ENCODE measurements around the gene SETDB1. TPM values are rescaled to one million over a fixed set of nuclear protein-coding genes. Genes with fewer than 3 reads are reported as not detected.
"Not testable (repeated sequence)": the region's sequence is repeated elsewhere in the genome, so short reads cannot be mapped to it uniquely, and the experiment has no call there.

Gene SETDB1
- total RNA-seq, 2 experiments from 2014 or later: 58.5 to 59.3 TPM

- H3K9me3 Mint-ChIP-seq (ENCODE audit: insufficient read depth): peaks cover 5% of the 10 kb centered on the region
- DNase-seq (no peak), ATAC-seq (no peak)
- H3K27ac Mint-ChIP-seq: no peak overlapping the region
- CTCF ChIA-PET: interaction anchor here (2.8 kb wide), 1 partner anchor 19 kb away, joined by 9 read pairs; no protein-coding TSS in a partner anchor
- H3K4me3 Mint-ChIP-seq: no peak overlapping the region
- H3K36me3 Mint-ChIP-seq (ENCODE audit: low read depth): no peaks in the 10 kb centered on the region
- peaks cover 3% of the 10 kb centered on the region for H3K27me3 Mint-ChIP-seq (ENCODE audit: low read depth)
- no peaks in the 10 kb centered on the region for H3K4me1 Mint-ChIP-seq (ENCODE audit: low read depth)
- POLR2A ChIA-PET: no interaction called here
These were observed 23.4 kb upstream of the SETDB1 start for GRCh38 chr1:150902751-150903150.

GRCh38 chr1:150905301-150905700 lies 20.9 kb upstream of the SETDB1 start:
- Mint-ChIP-seq H3K27me3 (ENCODE audit: low read depth) (peaks cover 3% of the 10 kb centered on the region), H3K27ac (no peak overlapping the region), H3K4me1 (ENCODE audit: low read depth) (no peaks in the 10 kb centered on the region), H3K36me3 (ENCODE audit: low read depth) (peaks cover 7% of the 10 kb centered on the region), H3K9me3 (ENCODE audit: insufficient read depth) (peaks cover 5% of the 10 kb centered on the region), H3K4me3 (no peak overlapping the region)
- ATAC-seq: no peak
- DNase-seq: no peak
- POLR2A ChIA-PET: interaction anchor here (0.7 kb wide), 1 partner anchor 645 kb away, joined by 3 read pairs; no protein-coding TSS in a partner anchor
- CTCF ChIA-PET: interaction anchor here (0.6 to 2.0 kb wide), 2 partner anchors 8 to 17 kb away, joined by 3 to 8 read pairs; no protein-coding TSS in a partner anchor

- ChIA-PET POLR2A (no interaction called here), CTCF (interaction anchor here (2.0 kb wide), 1 partner anchor 16 kb away, joined by 8 read pairs; no protein-coding TSS in a partner anchor)
- Mint-ChIP-seq H3K27me3 (ENCODE audit: low read depth) (peaks cover 2% of the 10 kb centered on the region), H3K9me3 (ENCODE audit: insufficient read depth) (peaks cover 5% of the 10 kb centered on the region), H3K4me1 (ENCODE audit: low read depth) (no peaks in the 10 kb centered on the region), H3K27ac (no peak overlapping the region), H3K36me3 (ENCODE audit: low read depth) (peaks cover 7% of the 10 kb centered on the region), H3K4me3 (no peak overlapping the region)
- ATAC-seq (no peak), DNase-seq (no peak)
These were observed 19.8 kb upstream of the SETDB1 start for GRCh38 chr1:150906329-150906728.

- peaks cover 5% of the 10 kb centered on the region for H3K9me3 Mint-ChIP-seq (ENCODE audit: insufficient read depth)
- H3K4me1 Mint-ChIP-seq (ENCODE audit: low read depth): no peaks in the 10 kb centered on the region
- H3K4me3 Mint-ChIP-seq: no peak overlapping the region
- CTCF ChIA-PET: interaction anchor here (2.0 kb wide), 1 partner anchor 16 kb away, joined by 8 read pairs; no protein-coding TSS in a partner anchor
- H3K27me3 Mint-ChIP-seq (ENCODE audit: low read depth): no peaks in the 10 kb centered on the region
- no peak overlapping the region for H3K27ac Mint-ChIP-seq
- DNase-seq (no peak), ATAC-seq (no peak)
- H3K36me3 Mint-ChIP-seq (ENCODE audit: low read depth): peaks cover 7% of the 10 kb centered on the region
- POLR2A ChIA-PET: no interaction called here
These were observed 19.4 kb upstream of the SETDB1 start for GRCh38 chr1:150906813-150907212.

GRCh38 chr1:150909585-150910180 lies 16.5 kb upstream of the SETDB1 start:
- CTCF ChIA-PET: interaction anchor here (0.7 kb wide), 1 partner anchor 23 kb away, joined by 3 read pairs; the partner anchor contains the start of gene CTXND2
- peaks cover 5% of the 10 kb centered on the region for H3K9me3 Mint-ChIP-seq (ENCODE audit: insufficient read depth)
- H3K27ac Mint-ChIP-seq: no peak overlapping the region
- H3K27me3 Mint-ChIP-seq (ENCODE audit: low read depth): no peaks in the 10 kb centered on the region
- POLR2A ChIA-PET: no interaction called here
- peaks cover 7% of the 10 kb centered on the region for H3K36me3 Mint-ChIP-seq (ENCODE audit: low read depth)
- no peak overlapping the region for H3K4me3 Mint-ChIP-seq
- ATAC-seq (no peak), DNase-seq (no peak)
- no peaks in the 10 kb centered on the region for H3K4me1 Mint-ChIP-seq (ENCODE audit: low read depth)

GRCh38 chr1:150912623-150913022 lies 13.5 kb upstream of the SETDB1 start:
- Mint-ChIP-seq H3K27ac (no peak overlapping the region), H3K4me3 (no peak overlapping the region), H3K36me3 (ENCODE audit: low read depth) (peaks cover 7% of the 10 kb centered on the region), H3K4me1 (ENCODE audit: low read depth) (no peaks in the 10 kb centered on the region), H3K9me3 (ENCODE audit: insufficient read depth) (peaks cover 5% of the 10 kb centered on the region), H3K27me3 (ENCODE audit: low read depth) (no peaks in the 10 kb centered on the region)
- DNase-seq (no peak), ATAC-seq (no peak)
- CTCF ChIA-PET: interaction anchor here (0.6 to 3.5 kb wide), 3 partner anchors 7 to 22 kb away, joined by 3 to 13 read pairs (median 3); no protein-coding TSS in a partner anchor
- POLR2A ChIA-PET: no interaction called here

GRCh38 chr1:150917387-150917786 lies 8.8 kb upstream of the SETDB1 start:
- CTCF ChIA-PET: interaction anchor here (1.0 to 1.1 kb wide), 2 partner anchors 78 to 96 kb away, joined by 3 read pairs; no protein-coding TSS in a partner anchor
- peaks cover 6% of the 10 kb centered on the region for H3K4me1 Mint-ChIP-seq (ENCODE audit: low read depth)
- no peak overlapping the region for H3K4me3 Mint-ChIP-seq

GRCh38 chr1:150922519-150922975 lies 3.6 kb upstream of the SETDB1 start:
- H3K4me3 Mint-ChIP-seq: no peak overlapping the region
- CTCF ChIA-PET: interaction anchor here (0.6 to 2.3 kb wide), 53 partner anchors 10 to 437 kb away, joined by 3 to 32 read pairs (median 4); partner anchors contain the start of genes CTSK, CTXND2, GOLPH3L and TNFAIP8L2

More at GRCh38 chr1:150917387-150917786, 8.8 kb upstream of the SETDB1 start:
- no peak for DNase-seq
- H3K36me3 Mint-ChIP-seq (ENCODE audit: low read depth): no peaks in the 10 kb centered on the region
- POLR2A ChIA-PET: no interaction called here
- H3K27ac Mint-ChIP-seq: no peak overlapping the region
- ATAC-seq: no peak
- no peaks in the 10 kb centered on the region for H3K9me3 Mint-ChIP-seq (ENCODE audit: insufficient read depth)
- H3K27me3 Mint-ChIP-seq (ENCODE audit: low read depth): no peaks in the 10 kb centered on the region

GRCh38 chr1:150925080-150925479 lies 1.1 kb upstream of the SETDB1 start:
- DNase-seq: no peak
- peaks cover 31% of the 10 kb centered on the region for H3K36me3 Mint-ChIP-seq (ENCODE audit: low read depth)
- H3K4me1 Mint-ChIP-seq (ENCODE audit: low read depth): peaks cover 26% of the 10 kb centered on the region
- peak overlapping the region; percentile 97 for H3K27ac Mint-ChIP-seq
- POLR2A ChIA-PET: interaction anchor here (1.0 to 2.0 kb wide), 3 partner anchors 35 to 361 kb away, joined by 3 to 5 read pairs (median 4); partner anchors contain the start of gene MCL1
- CTCF ChIA-PET: interaction anchor here (1.1 to 2.5 kb wide), 4 partner anchors 48 to 364 kb away, joined by 3 to 7 read pairs (median 6); partner anchors contain the start of gene MINDY1
- peak overlapping the region; percentile 97 for H3K4me3 Mint-ChIP-seq
- no peaks in the 10 kb centered on the region for H3K27me3 Mint-ChIP-seq (ENCODE audit: low read depth)
- H3K9me3 Mint-ChIP-seq (ENCODE audit: insufficient read depth): no peaks in the 10 kb centered on the region
- ATAC-seq: no peak

More at GRCh38 chr1:150922519-150922975, 3.6 kb upstream of the SETDB1 start:
- POLR2A ChIA-PET: interaction anchor here (0.5 to 1.6 kb wide), 4 partner anchors 33 to 184 kb away, joined by 3 to 6 read pairs (median 3); no protein-coding TSS in a partner anchor
- Mint-ChIP-seq H3K36me3 (ENCODE audit: low read depth) (peaks cover 7% of the 10 kb centered on the region), H3K27ac (no peak overlapping the region), H3K9me3 (ENCODE audit: insufficient read depth) (no peaks in the 10 kb centered on the region), H3K27me3 (ENCODE audit: low read depth) (no peaks in the 10 kb centered on the region), H3K4me1 (ENCODE audit: low read depth) (peaks cover 21% of the 10 kb centered on the region)
- DNase-seq (peak; percentile 89), ATAC-seq (peak; percentile 52)

GRCh38 chr1:150927624-150928023 lies 1.5 kb downstream of the SETDB1 start:
- DNase-seq: no peak
- Mint-ChIP-seq H3K9me3 (ENCODE audit: insufficient read depth) (peaks cover 6% of the 10 kb centered on the region), H3K36me3 (ENCODE audit: low read depth) (peaks cover 54% of the 10 kb centered on the region), H3K4me1 (ENCODE audit: low read depth) (peaks cover 18% of the 10 kb centered on the region), H3K4me3 (peak overlapping the region; percentile 62), H3K27ac (peak overlapping the region; percentile 97), H3K27me3 (ENCODE audit: low read depth) (no peaks in the 10 kb centered on the region)
- no peak for ATAC-seq
- ChIA-PET POLR2A (no interaction called here), CTCF (interaction anchor here (1.1 to 2.5 kb wide), 2 partner anchors 46 to 60 kb away, joined by 3 to 5 read pairs; no protein-coding TSS in a partner anchor)

GRCh38 chr1:150928286-150928685 lies 2.1 kb downstream of the SETDB1 start:
- peaks cover 14% of the 10 kb centered on the region for H3K4me1 Mint-ChIP-seq (ENCODE audit: low read depth)
- no peak overlapping the region for H3K27ac Mint-ChIP-seq
- ChIA-PET CTCF (interaction anchor here (1.1 kb wide), 1 partner anchor 60 kb away, joined by 3 read pairs; no protein-coding TSS in a partner anchor), POLR2A (interaction anchor here (0.6 kb wide), 1 partner anchor 180 kb away, joined by 3 read pairs; no protein-coding TSS in a partner anchor)
- DNase-seq (no peak), ATAC-seq (no peak)
- peaks cover 11% of the 10 kb centered on the region for H3K9me3 Mint-ChIP-seq (ENCODE audit: insufficient read depth)
- H3K27me3 Mint-ChIP-seq (ENCODE audit: low read depth): no peaks in the 10 kb centered on the region
- peak overlapping the region; percentile 27 for H3K4me3 Mint-ChIP-seq
- H3K36me3 Mint-ChIP-seq (ENCODE audit: low read depth): peaks cover 60% of the 10 kb centered on the region

GRCh38 chr1:150928775-150929174 lies 2.6 kb downstream of the SETDB1 start:
- DNase-seq; ATAC-seq; H3K4me3 Mint-ChIP-seq; H3K27ac Mint-ChIP-seq; H3K27me3 Mint-ChIP-seq (ENCODE audit: low read depth); CTCF ChIA-PET; POLR2A ChIA-PET: not testable (repeated sequence)
- Mint-ChIP-seq H3K36me3 (ENCODE audit: low read depth) (peaks cover 62% of the 10 kb centered on the region), H3K4me1 (ENCODE audit: low read depth) (peaks cover 14% of the 10 kb centered on the region), H3K9me3 (ENCODE audit: insufficient read depth) (peaks cover 11% of the 10 kb centered on the region)

Measured in activated CD8-positive, alpha-beta T cell treated with anti-CD3 and anti-CD28 coated beads, Interleukin-2, amount 10 ng/mL, durations not matched to agents 7 days and 5 days (primary cell).